ENCODE results near the gene OR4S1. TPM values are rescaled to one million over a fixed set of nuclear protein-coding genes. Genes with fewer than 3 reads are reported as not detected.
A peak's percentile ranks its signal among the peaks of the same experiment; 100 is the strongest.
"Not testable (repeated sequence)": the region's sequence is repeated elsewhere in the genome, so short reads cannot be mapped to it uniquely, and the experiment has no call there.

OR4S1 gene
- total RNA-seq (not detected), polyA plus RNA-seq (ENCODE audit: insufficient read depth in 1 of 8, insufficient read length in 8 of 8, low replicate concordance in 1 of 8) (not detected)
- long read RNA-seq, donor 1, result 0 reads
- long read RNA-seq, donor 2, result 0 reads
- long read RNA-seq, donor 3, result 0 reads
- long read RNA-seq, donor 4, result 0 reads
- long read RNA-seq, donor 5, result 0 reads
- long read RNA-seq, donor 6, result 0 reads
- long read RNA-seq, donor 7, result 0 reads
- long read RNA-seq, donor 8, result 0 reads
- long read RNA-seq, donor 9, result 0 reads
- long read RNA-seq, donor 10, result 0 reads
- long read RNA-seq, donor 11, result 0 reads

- Histone ChIP-seq H3K4me1 (ENCODE audit: control insufficient read depth, insufficient read depth, low read length) (no peaks in the 10 kb centered on the region), H3K9me3 (replicated peaks; ENCODE audit: control insufficient read depth, low read depth, low read length) (peaks cover 12% of the 10 kb centered on the region), H3K4me3 (ENCODE audit: low read length) (no peak within 1 kb of the TSS), H3K27ac (ENCODE audit: low read length) (no peak within 1 kb of the TSS), H3K36me3 (ENCODE audit: control insufficient read depth, insufficient read depth, low read length) (no peaks in the 10 kb centered on the region), H3K27me3 (ENCODE audit: control insufficient read depth, insufficient read depth, low read length) (no peaks in the 10 kb centered on the region)
- WGBS (ENCODE audit: insufficient coverage), result no CpG with 5 or more reads among the region's 1 CpG
- no peak for DNase-seq
Measured at GRCh38 chr11:48305923-48306322, at the start of gene OR4S1. OR4S1 (plus strand) TSS chr11:48306223; CDS start chr11:48306223, 0 bp downstream.

- Histone ChIP-seq H3K9me3 (replicated peaks; ENCODE audit: control insufficient read depth, low read depth, low read length) (peaks cover 14% of the 10 kb centered on the region), H3K27me3 (ENCODE audit: control insufficient read depth, insufficient read depth, low read length) (no peaks in the 10 kb centered on the region), H3K36me3 (ENCODE audit: control insufficient read depth, insufficient read depth, low read length) (no peaks in the 10 kb centered on the region), H3K27ac (ENCODE audit: low read length) (no peak overlapping the region), H3K4me3 (ENCODE audit: low read length) (no peak overlapping the region), H3K4me1 (ENCODE audit: control insufficient read depth, insufficient read depth, low read length) (no peaks in the 10 kb centered on the region)
- WGBS (ENCODE audit: insufficient coverage), result no CpG with 5 or more reads among the region's 2 CpGs
- no peak for DNase-seq
Measured at GRCh38 chr11:48261600-48261999, 44.4 kb upstream of the OR4S1 start.

- no CpG with 5 or more reads among the region's 3 CpGs for WGBS (ENCODE audit: insufficient coverage)
- H3K4me1 ChIP-seq (ENCODE audit: control insufficient read depth, insufficient read depth, low read length), result no peaks in the 10 kb centered on the region
- H3K27me3 ChIP-seq (ENCODE audit: control insufficient read depth, insufficient read depth, low read length), result no peaks in the 10 kb centered on the region
- H3K4me3 ChIP-seq (ENCODE audit: low read length), result no peak within 1 kb of the TSS
- no peak for DNase-seq
- no peak within 1 kb of the TSS for H3K27ac ChIP-seq (ENCODE audit: low read length)
- H3K9me3 ChIP-seq (replicated peaks; ENCODE audit: control insufficient read depth, low read depth, low read length), result peaks cover 16% of the 10 kb centered on the region
- H3K36me3 ChIP-seq (ENCODE audit: control insufficient read depth, insufficient read depth, low read length), result no peaks in the 10 kb centered on the region
Measured at GRCh38 chr11:48263423-48263911, 42.6 kb upstream of the OR4S1 start, which contains the start of gene OR4X1. OR4X1 (plus strand) TSS chr11:48263861; CDS start chr11:48263861, 0 bp downstream.

- H3K27ac ChIP-seq (ENCODE audit: low read length), result no peak overlapping the region
- H3K9me3 ChIP-seq (replicated peaks; ENCODE audit: control insufficient read depth, low read depth, low read length), result peaks cover 10% of the 10 kb centered on the region
- WGBS (ENCODE audit: insufficient coverage), result no CpG with 5 or more reads among the region's 3 CpGs
- DNase-seq, result no peak
- no peaks in the 10 kb centered on the region for H3K36me3 ChIP-seq (ENCODE audit: control insufficient read depth, insufficient read depth, low read length)
- H3K27me3 ChIP-seq (ENCODE audit: control insufficient read depth, insufficient read depth, low read length), result no peaks in the 10 kb centered on the region
- no peaks in the 10 kb centered on the region for H3K4me1 ChIP-seq (ENCODE audit: control insufficient read depth, insufficient read depth, low read length)
- H3K4me3 ChIP-seq (ENCODE audit: low read length), result no peak overlapping the region
Measured at GRCh38 chr11:48270621-48271020, 35.4 kb upstream of the OR4S1 start.

GRCh38 chr11:48272606-48273005, 33.4 kb upstream of the OR4S1 start:
- 11% methylated on average over 1 of the region's 1 CpG for WGBS (ENCODE audit: insufficient coverage)
- no peaks in the 10 kb centered on the region for H3K27me3 ChIP-seq (ENCODE audit: control insufficient read depth, insufficient read depth, low read length)
- H3K27ac ChIP-seq (ENCODE audit: low read length), result no peak overlapping the region
- no peaks in the 10 kb centered on the region for H3K36me3 ChIP-seq (ENCODE audit: control insufficient read depth, insufficient read depth, low read length)
- peaks cover 6% of the 10 kb centered on the region for H3K9me3 ChIP-seq (replicated peaks; ENCODE audit: control insufficient read depth, low read depth, low read length)
- no peak overlapping the region for H3K4me3 ChIP-seq (ENCODE audit: low read length)
- no peaks in the 10 kb centered on the region for H3K4me1 ChIP-seq (ENCODE audit: control insufficient read depth, insufficient read depth, low read length)
- DNase-seq, result no peak

GRCh38 chr11:48307760-48308386, 1.9 kb downstream of the OR4S1 start:
- Histone ChIP-seq H3K4me1 (ENCODE audit: control insufficient read depth, insufficient read depth, low read length) (no peaks in the 10 kb centered on the region), H3K27ac (ENCODE audit: low read length) (no peak overlapping the region), H3K4me3 (ENCODE audit: low read length) (no peak overlapping the region), H3K27me3 (ENCODE audit: control insufficient read depth, insufficient read depth, low read length) (no peaks in the 10 kb centered on the region), H3K36me3 (ENCODE audit: control insufficient read depth, insufficient read depth, low read length) (no peaks in the 10 kb centered on the region), H3K9me3 (replicated peaks; ENCODE audit: control insufficient read depth, low read depth, low read length) (peaks cover 18% of the 10 kb centered on the region)
- WGBS (ENCODE audit: insufficient coverage), result 0% methylated on average over 1 of the region's 5 CpGs
- peak; percentile 4 for DNase-seq

- H3K27ac ChIP-seq (ENCODE audit: low read length); H3K4me3 ChIP-seq (ENCODE audit: low read length); H3K4me1 ChIP-seq (ENCODE audit: control insufficient read depth, insufficient read depth, low read length); H3K27me3 ChIP-seq (ENCODE audit: control insufficient read depth, insufficient read depth, low read length); H3K36me3 ChIP-seq (ENCODE audit: control insufficient read depth, insufficient read depth, low read length); DNase-seq: not testable (repeated sequence)
- WGBS (ENCODE audit: insufficient coverage), result no CpG with 5 or more reads among the region's 2 CpGs
- H3K9me3 ChIP-seq (replicated peaks; ENCODE audit: control insufficient read depth, low read depth, low read length), result peaks cover 25% of the 10 kb centered on the region
Measured at GRCh38 chr11:48313590-48313989, 7.6 kb downstream of the OR4S1 start.

- 86% methylated on average over 2 of the region's 2 CpGs for WGBS (ENCODE audit: insufficient coverage)
- DNase-seq; H3K27ac ChIP-seq (ENCODE audit: low read length); H3K4me3 ChIP-seq (ENCODE audit: low read length); H3K36me3 ChIP-seq (ENCODE audit: control insufficient read depth, insufficient read depth, low read length); H3K27me3 ChIP-seq (ENCODE audit: control insufficient read depth, insufficient read depth, low read length); H3K4me1 ChIP-seq (ENCODE audit: control insufficient read depth, insufficient read depth, low read length): not testable (repeated sequence)
- H3K9me3 ChIP-seq (replicated peaks; ENCODE audit: control insufficient read depth, low read depth, low read length), result peaks cover 19% of the 10 kb centered on the region
Measured at GRCh38 chr11:48319813-48320212, 13.8 kb downstream of the OR4S1 start.

- not testable (repeated sequence) for H3K27me3 ChIP-seq (ENCODE audit: control insufficient read depth, insufficient read depth, low read length); DNase-seq; H3K27ac ChIP-seq (ENCODE audit: low read length); H3K4me1 ChIP-seq (ENCODE audit: control insufficient read depth, insufficient read depth, low read length); H3K4me3 ChIP-seq (ENCODE audit: low read length); H3K9me3 ChIP-seq (replicated peaks; ENCODE audit: control insufficient read depth, low read depth, low read length); H3K36me3 ChIP-seq (ENCODE audit: control insufficient read depth, insufficient read depth, low read length)
Measured at GRCh38 chr11:48324620-48325019, 18.6 kb downstream of the OR4S1 start, which contains the start of gene OR4C3. OR4C3 (plus strand) TSS chr11:48324920; CDS start chr11:48325022, 102 bp downstream.

- no CpG with 5 or more reads among the region's 2 CpGs for whole genome bisulfite sequencing (ENCODE audit: insufficient coverage)
- Histone ChIP-seq H3K27ac (ENCODE audit: low read length) (no peak overlapping the region), H3K27me3 (ENCODE audit: control insufficient read depth, insufficient read depth, low read length) (no peaks in the 10 kb centered on the region), H3K9me3 (replicated peaks; ENCODE audit: control insufficient read depth, low read depth, low read length) (peaks cover 26% of the 10 kb centered on the region), H3K4me1 (ENCODE audit: control insufficient read depth, insufficient read depth, low read length) (no peaks in the 10 kb centered on the region), H3K4me3 (ENCODE audit: low read length) (no peak overlapping the region), H3K36me3 (ENCODE audit: control insufficient read depth, insufficient read depth, low read length) (no peaks in the 10 kb centered on the region)
- no peak for DNase-seq
Measured at GRCh38 chr11:48341466-48341865, 35.4 kb downstream of the OR4S1 start.

Measured in muscle of leg (tissue), 16 donors.